NCI-H2081 (cell line): Measurements from ENCODE around the gene SPHK2.
"Not testable (repeated sequence)": the region's sequence is repeated elsewhere in the genome, so short reads cannot be mapped to it uniquely, and the experiment has no call there.

Source experiments
- DNase-seq, 2 experiments: peaks; one replicate each; lab custom pipeline; 2025; lab: John Stamatoyannopoulos, UW

SPHK2 gene

DNA sequence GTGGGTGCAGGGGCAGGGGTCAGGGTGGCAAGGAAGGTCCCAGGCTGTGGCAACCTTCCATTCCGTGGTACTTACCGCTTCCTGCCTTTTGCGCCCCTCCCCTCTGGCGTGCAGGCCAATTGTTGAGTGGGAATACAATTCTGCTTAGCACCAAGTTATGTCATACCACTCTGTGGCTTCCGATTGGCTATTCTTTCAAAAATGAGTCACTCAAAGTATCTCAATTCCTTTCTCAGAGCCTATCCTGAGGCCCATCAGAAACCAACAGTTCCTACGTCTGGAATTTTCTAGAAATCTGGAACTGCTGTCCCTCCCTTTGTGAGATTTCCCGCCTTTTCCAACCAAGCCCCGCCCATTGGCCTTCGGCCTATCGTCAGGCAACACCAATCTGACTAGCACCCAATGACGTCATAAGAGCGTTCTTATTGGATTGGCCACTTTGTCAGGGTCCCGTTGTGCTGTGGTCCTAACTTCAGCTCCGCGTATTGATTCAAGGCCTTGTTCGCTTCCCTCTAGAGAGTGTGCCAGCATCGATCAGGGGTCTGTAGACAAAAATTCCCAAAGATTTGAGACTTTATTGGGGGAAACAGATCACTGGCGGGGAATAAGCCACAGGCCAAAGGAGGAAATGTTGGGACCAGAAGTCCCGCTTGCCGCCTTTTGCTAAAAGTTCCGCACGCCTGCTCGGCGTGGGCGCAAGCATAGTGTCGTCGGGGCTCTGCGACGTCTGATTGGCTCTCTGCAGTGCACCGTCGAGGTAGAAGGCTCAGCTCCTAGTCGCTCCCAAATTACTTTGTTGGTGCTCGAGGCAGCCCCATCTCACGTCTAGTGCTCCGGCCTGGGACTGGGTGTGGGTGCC lies 41.8 kb downstream of the SPHK2 start:
- DNase-seq = peak; percentile 93 to 94

DNA sequence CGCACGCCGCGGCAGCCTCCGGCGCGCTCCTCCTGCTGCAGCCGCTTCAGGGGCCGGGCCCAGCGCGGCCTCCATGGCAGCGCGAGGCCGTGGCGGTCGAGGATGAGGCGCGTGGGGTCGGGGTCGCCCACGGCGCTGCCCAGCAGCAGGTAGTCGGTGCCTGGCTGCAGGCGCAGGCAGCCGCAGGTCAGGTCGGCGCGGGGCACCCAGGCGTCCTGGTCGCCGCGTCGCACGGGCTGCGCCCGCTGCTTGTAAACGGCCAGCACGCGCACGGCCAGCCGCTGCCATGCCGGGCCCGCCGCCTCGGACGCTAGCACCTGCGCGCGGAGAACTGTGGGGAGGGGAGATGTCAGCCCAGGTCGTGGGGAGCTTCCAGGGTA lies 42.4 kb downstream of the SPHK2 start:
- DNase-seq = no peak

DNA sequence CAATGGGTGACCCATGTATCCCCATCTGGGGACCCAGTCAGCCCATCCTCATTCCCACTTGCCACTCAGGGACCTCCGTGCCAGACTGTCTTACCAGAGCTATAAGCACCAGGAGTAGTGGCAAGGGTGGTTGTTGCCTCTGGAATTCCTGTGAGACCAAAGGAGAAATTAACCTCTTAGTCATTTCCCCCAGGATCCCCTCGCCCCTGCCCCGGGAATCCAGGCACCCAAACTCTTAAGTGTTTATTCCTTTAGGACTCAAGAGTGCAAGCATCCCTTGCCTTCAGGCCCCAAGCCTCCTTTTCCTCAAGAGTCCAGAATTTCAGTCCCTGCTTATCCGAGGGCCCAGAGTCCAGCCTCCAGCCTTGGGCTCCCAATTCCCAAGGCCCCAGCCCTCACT lies 44.4 kb downstream of the SPHK2 start:
- no peak for DNase-seq

DNA sequence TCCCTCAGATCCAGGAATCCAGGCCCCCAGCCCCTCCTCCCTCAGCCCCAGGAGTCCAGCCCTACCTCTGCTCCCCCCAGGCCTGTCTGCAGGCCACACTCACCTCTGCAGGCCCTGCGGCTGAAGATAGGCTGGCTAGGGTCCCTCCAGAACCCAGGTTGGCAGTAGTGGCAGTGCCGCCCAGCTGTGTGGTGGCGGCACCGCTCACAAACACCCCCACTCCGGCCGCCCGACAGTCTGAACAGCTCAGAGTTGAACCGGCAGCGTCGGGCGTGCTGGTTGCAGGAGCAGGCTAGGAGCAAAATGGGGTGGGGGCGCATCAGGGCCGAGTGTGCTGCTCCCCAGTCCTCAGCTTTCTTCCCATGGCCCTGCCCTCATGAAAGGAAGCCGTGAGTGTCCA lies 45.2 kb downstream of the SPHK2 start:
- no peak for DNase-seq

DNA sequence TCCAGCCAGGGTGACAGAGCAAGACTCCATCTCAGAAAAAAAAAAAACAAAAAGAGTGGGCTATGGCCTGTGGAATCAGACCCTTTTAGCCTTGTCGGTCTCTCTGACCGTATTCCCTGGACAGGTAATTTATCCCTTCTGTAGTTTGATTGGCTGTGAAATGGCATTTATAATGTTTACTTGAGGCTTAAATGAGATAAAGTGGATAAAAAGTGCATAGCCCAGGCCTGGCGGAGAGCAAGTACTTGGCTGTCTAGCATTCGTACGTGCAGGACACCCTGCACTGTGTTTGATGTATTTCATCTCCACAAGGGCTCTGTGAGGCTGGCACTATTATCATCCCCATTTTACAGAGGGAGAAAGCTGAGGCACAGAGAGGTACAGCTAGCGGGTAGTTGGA lies 46.5 kb downstream of the SPHK2 start:
- DNase-seq = no peak

DNA sequence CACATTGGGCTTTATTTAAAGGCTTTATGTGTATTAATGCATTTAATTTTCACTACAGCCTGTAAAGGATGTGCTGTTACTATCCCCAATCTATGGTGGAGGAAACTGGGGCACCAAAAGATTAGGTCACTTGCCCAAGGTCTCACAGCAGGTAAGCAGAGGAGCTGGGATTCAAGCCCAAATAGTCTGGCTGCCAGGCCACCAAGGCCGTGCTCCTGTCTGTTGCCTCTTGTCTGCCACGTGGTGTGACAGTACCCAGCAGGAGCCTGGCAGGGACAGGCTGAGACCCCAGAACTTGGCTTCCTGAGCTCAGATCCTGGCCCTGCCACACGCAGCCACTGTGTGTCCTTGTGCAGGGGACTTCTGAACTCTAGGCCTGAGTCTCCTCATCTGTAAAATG lies 49.0 kb downstream of the SPHK2 start:
- no peak for DNase-seq

DNA sequence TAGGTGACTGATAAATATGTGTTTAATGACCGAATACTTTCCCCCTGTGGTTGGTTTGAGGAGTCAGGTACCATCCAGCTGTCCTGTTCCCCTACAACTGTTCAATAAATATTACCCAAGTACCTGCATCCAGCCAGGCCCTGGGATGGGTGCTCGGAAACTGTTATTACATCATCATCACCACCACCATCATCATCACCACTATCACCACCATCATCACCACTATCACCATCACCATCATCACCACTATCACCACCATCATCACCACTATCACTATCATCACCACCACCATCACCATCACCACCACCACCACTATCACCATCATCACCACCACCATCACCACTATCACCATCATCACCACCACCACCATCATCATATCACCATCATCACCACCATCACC lies 49.5 kb downstream of the SPHK2 start:
- no peak for DNase-seq

DNA sequence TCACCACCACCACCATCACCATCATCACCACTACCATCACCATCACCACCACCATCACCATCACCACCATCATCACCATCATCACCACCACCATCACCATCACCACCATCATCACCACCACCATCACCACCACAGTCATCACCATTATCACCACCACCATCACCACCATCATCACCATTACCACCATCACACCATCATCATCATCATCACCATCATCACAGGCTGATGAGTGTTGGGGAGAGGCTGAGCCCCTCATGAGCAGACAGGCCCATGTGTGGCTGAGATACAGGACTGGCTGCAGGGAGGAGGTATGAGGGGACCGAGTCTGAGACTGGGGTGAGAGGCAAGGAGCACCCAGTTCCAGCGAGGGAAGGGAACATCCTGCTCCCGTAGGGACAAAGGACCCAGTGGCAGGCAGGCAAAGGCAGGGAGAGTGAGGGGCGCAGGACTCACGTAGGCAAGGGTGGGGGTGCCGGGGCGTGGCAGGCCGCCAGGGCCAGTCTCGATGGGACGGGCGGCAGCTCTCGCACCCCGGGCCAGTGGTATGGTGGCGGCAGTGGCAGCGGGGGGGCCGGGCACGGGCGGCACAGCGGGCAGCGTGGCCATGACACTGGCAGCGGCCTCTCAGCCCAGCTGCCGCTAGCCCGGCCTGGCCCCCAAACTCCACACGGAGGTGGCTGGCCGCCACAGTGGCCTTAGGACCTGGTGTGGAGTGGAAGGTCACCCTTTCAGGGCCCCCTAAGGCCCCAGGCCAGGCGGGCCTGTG lies 50.8 kb downstream of the SPHK2 start:
- no peak for DNase-seq

DNA sequence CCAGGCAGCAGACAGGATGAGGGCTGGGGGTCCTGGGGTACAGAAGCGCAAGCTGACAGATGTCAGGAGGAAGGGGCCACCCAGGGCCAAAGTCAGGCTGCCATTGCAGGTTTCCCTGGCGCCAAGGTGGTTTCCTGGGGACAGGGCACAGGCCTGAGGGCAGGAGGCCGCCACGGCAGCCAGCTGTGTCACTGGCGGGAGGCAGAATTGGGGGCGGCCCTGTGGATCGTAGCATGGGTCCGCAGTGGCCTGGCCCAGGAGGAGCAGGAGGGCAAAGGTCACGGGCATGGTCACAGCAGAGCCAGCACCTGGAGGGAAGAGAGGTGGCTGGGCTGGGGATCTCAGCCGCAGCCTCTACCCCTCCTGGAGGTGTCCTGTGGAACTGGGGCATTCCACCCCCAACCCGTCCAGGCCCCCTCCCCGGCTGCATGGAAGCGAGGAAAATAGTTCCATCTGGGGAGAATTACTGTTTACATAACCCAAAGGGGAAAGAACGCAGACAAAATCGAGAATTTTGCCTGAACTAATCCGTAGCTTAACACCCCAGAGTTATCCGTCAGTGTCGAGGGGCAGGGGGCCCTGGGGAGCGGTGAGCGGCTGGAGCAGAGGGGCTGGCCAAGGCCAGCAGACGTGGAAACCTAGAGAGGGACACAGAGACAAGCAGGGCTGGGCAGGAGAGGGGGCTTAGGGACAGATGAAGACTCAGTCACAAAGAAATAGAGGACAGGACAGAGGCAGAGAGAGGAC lies 51.6 kb downstream of the SPHK2 start:
- no peak for DNase-seq

DNA sequence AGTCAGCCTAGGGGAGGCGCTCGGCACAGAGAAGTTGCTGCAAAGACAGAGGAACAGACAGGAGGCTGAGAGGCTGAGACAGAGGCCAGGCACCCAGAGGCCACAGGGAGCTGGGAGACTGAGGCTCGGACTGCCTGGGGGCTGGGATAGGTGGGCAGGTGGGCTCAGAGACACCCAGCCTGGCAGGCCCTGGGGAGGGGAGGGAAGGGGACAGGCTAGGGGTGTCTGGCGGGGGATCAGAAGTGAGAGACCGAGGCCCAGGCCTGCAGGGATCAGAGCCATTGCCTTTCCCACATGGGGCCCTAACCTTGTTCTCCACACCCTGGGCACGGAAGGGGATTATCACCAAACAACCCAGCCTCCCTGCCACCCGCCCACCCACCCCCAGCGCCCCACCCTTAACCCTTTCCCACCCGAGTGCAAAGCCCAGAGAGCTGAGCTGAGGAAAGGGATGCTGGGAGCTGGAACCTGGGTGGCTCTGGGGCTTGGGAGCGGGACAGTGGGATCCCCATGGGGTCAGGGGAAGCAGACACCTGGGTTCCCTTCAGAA lies 52.2 kb downstream of the SPHK2 start:
- DNase-seq = no peak

DNA sequence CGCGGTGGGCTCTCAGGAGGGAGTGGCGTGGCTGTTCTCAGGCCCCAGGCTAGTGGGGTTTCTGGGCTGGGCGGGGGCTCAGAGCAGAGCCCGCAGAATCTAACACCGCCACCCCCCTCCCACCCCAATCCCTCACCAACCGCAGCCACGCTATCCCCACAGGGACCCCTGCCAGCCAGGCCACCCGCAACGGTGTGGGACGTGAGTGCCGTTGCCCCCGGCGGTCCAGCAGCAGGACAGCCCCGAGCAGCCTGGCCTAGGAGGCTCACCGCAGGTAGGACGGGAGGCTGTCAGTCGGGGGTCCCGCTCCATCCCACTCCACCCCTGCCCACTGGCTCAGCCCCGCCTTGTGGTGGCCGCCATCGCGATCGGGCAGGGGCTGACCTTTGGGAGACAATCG lies 53.7 kb downstream of the SPHK2 start, which contains the start of gene NTN5:
Gene NTN5, minus strand, starts transcription at position 24 of the 400 bp plus-strand sequence. CDS start 2,031 bp downstream, outside the sequence.
- DNase-seq = no peak

DNA sequence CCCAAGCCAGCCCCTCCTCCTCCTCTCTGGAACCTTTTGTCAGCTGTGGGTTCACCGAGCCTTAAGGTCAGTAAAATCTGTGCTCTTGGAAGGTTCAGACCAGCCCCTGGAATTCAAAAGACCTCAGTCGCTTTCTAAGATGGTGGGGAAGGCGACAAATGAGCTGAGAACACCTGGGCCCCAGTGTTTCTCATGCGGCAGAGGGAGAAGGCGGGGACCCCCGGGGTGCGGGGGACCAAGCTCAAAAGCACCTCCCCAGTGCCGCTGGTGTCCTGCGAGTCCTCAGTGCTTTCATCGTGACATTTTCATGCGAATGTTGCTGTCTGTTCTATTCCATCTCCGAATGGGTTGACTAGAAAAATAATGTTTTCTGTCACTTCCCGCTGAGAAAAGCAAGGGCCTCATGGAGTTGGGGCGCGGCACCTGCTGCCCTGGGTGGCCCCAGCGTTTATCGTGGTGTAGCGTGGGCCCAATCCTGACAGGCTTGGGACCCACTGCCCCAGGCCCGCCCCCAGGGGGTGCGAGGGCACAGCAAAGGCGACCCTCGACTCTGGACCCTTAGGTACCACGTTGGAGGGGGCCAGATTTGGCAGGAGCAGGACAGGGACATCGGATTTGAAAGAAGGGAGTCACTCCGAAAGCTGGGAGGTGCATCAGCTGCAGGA lies 54.3 kb downstream of the SPHK2 start:
- DNase-seq = no peak

DNA sequence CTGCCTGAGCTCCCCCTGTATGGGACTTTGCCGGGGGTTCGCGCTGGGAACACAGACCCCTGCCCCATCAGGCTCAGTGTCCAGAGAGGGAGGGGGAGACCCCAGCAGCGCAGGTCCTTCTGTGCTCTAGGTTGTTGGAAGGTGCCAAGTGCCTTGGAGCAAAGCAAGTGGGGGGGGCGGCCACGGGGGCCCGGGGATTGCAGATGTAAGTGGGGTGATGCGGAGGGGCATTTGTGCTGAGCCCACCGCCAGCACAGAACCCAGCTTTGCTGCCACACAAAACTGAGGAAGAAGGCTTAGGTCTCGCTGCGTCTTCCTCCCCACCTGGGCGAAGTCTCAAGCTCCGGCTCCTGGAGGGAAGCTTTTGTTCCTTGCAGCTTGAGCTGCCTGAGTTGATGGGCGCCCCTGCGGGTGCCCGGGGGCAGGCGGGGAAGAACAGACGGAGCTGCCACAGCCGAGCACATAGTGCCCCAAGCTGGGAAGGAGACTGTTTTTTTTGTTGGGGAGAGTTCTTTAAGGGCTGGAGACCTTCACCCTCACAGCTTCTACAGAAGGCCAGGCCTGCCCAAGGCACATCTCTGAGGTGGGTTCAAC lies 55.0 kb downstream of the SPHK2 start:
- DNase-seq = no peak

DNA sequence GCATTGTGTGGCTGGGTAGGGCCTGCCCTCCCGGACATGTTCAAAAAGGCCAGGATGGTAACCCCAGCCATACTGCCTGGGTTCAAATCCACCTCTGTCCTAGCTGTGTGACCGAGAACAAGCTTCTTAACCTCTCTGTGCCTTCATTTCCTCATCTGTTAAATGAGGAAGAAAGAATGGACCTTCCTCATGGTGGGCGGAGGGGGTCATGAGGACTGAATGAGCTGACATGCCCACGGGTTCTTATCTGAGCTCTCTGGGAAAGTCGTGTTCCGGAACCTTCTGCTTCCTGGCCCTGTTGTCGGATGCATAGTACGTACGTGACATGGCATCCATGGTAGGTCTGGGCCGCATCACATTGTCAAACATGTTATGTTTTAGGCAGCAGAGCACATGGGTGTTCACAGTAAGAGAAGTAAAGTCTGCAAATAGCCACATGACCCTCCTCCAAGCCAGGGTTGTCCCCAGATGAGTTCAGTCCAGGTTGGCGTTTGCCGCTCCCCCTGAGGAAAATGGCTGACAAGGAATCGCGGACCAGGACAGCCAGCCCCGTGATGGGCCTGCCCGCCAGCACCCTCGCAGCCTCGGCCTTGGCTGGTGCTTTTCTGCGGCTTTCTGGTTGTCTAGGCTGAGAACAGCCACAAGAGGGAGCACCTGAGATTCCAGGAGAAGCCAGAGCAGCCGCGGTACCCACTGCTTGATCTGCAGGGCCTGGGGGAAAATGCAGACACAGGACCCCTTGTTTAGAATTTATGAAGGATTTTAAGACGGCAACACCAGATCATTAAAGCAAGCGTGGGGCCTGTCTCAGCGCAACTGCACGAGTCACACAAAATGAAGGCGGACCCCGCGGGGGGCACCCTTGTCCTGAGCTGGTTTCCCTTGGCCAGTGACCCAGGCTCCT lies 55.9 kb downstream of the SPHK2 start:
- DNase-seq = peak; percentile 73 to 83

DNA sequence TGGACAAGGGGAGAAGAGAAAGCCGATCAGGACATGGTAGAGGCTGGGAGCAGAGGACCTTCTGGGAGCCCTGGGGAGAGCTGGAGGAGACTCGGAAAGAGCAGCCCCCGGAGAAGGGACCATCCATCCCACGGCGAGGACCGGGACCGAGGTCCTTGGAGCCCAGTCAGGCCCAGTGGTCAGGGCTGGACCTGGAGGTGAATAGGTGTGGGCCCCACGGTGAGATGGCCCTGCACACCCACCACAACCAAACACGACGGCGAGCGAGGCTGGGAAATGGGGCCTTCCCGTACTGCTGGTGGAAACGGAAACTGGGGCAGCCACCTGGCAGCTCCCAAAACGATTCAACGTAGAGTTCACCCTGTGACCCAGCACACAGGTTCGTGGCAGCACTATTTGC lies 57.2 kb downstream of the SPHK2 start:
- DNase-seq = no peak

DNA sequence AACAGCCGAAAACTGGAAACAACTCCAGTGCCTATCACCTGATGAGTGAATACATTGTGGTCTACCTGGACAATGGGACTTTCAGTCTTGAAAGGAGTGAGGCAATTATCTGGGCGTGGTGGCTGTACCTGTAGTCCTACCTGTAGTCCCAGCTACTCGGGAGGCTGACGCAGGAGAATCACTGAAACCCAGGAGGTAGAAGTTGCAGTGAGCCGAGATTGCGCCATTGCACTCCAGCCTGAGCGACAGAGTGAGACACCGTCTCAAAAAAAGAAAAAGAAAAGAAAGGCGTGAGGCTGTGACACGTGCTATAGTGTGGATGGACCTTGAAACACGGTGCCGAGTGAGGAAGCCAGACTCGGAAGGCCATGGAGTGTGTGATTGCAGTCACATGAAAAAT lies 57.6 kb downstream of the SPHK2 start:
- DNase-seq = peak in 1 of 2 experiments; percentile 21

DNA sequence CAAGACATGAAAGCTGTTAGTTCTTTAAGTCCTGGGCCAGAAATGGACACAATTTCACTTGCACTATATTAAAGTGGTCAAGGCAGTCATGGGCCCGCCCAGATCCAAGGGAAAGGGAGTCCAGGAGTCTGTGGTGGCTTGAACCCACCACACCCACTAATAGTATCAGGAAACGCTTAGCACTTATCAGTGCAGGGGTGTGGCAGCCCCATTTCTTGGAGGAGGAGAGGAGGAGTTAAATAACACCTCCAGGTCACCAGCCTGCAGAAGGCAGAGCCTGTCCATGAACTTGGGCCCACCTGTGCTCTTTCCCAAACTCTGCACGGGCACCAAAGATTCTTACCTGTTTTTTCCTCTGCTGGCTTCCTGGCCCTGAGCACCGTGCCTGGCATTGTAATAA lies 58.9 kb downstream of the SPHK2 start:
- no peak for DNase-seq

DNA sequence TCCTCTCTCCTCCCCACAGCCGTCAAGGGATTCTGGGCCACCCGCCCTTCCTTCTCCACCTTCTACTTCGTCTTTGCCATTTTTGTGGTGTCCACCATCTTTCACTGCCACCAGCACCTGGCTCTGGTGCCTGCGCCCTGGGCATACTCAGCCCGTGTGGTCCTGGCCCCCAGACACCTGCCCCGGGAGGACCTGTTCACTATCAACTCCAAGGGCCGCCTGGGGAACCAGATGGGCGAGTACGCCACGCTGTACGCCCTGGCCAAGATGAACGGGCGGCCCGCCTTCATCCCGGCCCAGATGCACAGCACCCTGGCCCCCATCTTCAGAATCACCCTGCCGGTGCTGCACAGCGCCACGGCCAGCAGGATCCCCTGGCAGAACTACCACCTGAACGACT lies 60.7 kb downstream of the SPHK2 start:
- DNase-seq = not testable (repeated sequence)
